ENCODE data around the gene PRKCH.

- TF ChIP-seq NR3C1 (CRISPR knock-in tag; IDR thresholded peaks at IDR 0.05) (no peak), CTCF (IDR thresholded peaks at IDR 0.05 in 2 of 3, conservative IDR thresholded peaks at IDR 0.05 in 1 of 3; ENCODE audit: insufficient read depth in 2 of 3, low read depth in 1 of 3, low read length in 3 of 3) (no peak), ZNF24 (IDR thresholded peaks at IDR 0.05) (no peak), ZNF780A (CRISPR knock-in tag; IDR thresholded peaks at IDR 0.05) (no peak), USF2 (CRISPR knock-in tag; IDR thresholded peaks at IDR 0.05) (no peak), ZNF239 (CRISPR knock-in tag; IDR thresholded peaks at IDR 0.05) (no peak), POLR2A (conservative IDR thresholded peaks at IDR 0.05) (no peak), ZBTB26 (CRISPR knock-in tag; IDR thresholded peaks at IDR 0.05) (no peak), REST (IDR thresholded peaks at IDR 0.05; ENCODE audit: borderline replicate concordance) (no peak), REST (CRISPR knock-in tag; IDR thresholded peaks at IDR 0.05; ENCODE audit: low read depth) (no peak), TFE3 (CRISPR knock-in tag; IDR thresholded peaks at IDR 0.05) (no peak), ZNF639 (CRISPR knock-in tag; conservative IDR thresholded peaks at IDR 0.05 in 1 of 2, IDR thresholded peaks at IDR 0.05 in 1 of 2) (no peak)
These were observed 150.1 kb downstream of the PRKCH start for GRCh38 chr14:61471297-61472005.
